Peyer's patch (tissue), 4 donors: ENCODE measurements around the gene RING1.

Source experiments
- CTCF ChIP-seq, 6 experiments: fragments of 450-650 bp in 4 of 6; fragments of 200-600 bp in 2 of 6; sonication (generic) in 1 of 6; IDR thresholded peaks; one replicate each; pipeline ENCODE4 v1.5.1; 2017 to 2019; ENCODE audit warnings: antibody characterized with exemption in 6 of 6, mild to moderate bottlenecking in 3 of 6, moderate library complexity in 1 of 6
- POLR2A ChIP-seq, 2 donors: fragments of 450-650 bp; IDR thresholded peaks; one replicate each; pipeline ENCODE4 v1.5.1; 2017; ENCODE audit warnings: antibody characterized with exemption in 2 of 2, mild to moderate bottlenecking in 2 of 2, moderate library complexity in 2 of 2

GRCh38 chr6:33170176-33171015 is 37.9 kb upstream of the RING1 start:
- TF ChIP-seq POLR2A (IDR thresholded peaks at IDR 0.05) (no peak), CTCF (IDR thresholded peaks at IDR 0.05) (no peak)
